Measurements from ENCODE around the gene UBE3B.

Gene UBE3B

GRCh38 chr12:109523071-109523470, 45.6 kb downstream of the UBE3B start:
- no peak for TF ChIP-seq CTCF (IDR thresholded peaks at IDR 0.05)
- Histone ChIP-seq H3K9me3 (ENCODE audit: control insufficient read depth, low read length) (no peaks in the 10 kb centered on the region), H3K27ac (no peak overlapping the region), H2AFZ (no peak overlapping the region), H3K27me3 (ENCODE audit: control insufficient read depth, insufficient read depth, low read length) (no peaks in the 10 kb centered on the region), H3K4me1 (no peaks in the 10 kb centered on the region), H3K4me2 (ENCODE audit: low read length) (no peak overlapping the region), H3K9ac (no peak overlapping the region), H3K79me2 (no peaks in the 10 kb centered on the region), H3K4me3 (ENCODE audit: low read depth, low read length) (no peak overlapping the region), H3K36me3 (ENCODE audit: control insufficient read depth, insufficient read depth, low read length) (no peaks in the 10 kb centered on the region)

GRCh38 chr12:109523504-109523903, 46.1 kb downstream of the UBE3B start:
- Histone ChIP-seq H3K36me3 (ENCODE audit: control insufficient read depth, insufficient read depth, low read length) (no peaks in the 10 kb centered on the region), H3K4me2 (ENCODE audit: low read length) (no peak overlapping the region), H3K79me2 (no peaks in the 10 kb centered on the region), H3K9me3 (ENCODE audit: control insufficient read depth, low read length) (no peaks in the 10 kb centered on the region), H3K4me1 (no peaks in the 10 kb centered on the region), H3K27me3 (ENCODE audit: control insufficient read depth, insufficient read depth, low read length) (no peaks in the 10 kb centered on the region), H3K9ac (no peak overlapping the region), H3K27ac (no peak overlapping the region), H2AFZ (no peak overlapping the region), H3K4me3 (ENCODE audit: low read depth, low read length) (no peak overlapping the region)
- TF ChIP-seq CTCF (IDR thresholded peaks at IDR 0.05): no peak

GRCh38 chr12:109524466-109525278, 47.2 kb downstream of the UBE3B start:
- Histone ChIP-seq H3K79me2 (no peaks in the 10 kb centered on the region), H3K4me1 (no peaks in the 10 kb centered on the region), H3K36me3 (ENCODE audit: control insufficient read depth, insufficient read depth, low read length) (no peaks in the 10 kb centered on the region), H3K27ac (no peak overlapping the region), H3K9me3 (ENCODE audit: control insufficient read depth, low read length) (no peaks in the 10 kb centered on the region), H2AFZ (no peak overlapping the region), H3K4me3 (ENCODE audit: low read depth, low read length) (no peak overlapping the region), H3K27me3 (ENCODE audit: control insufficient read depth, insufficient read depth, low read length) (no peaks in the 10 kb centered on the region), H3K4me2 (ENCODE audit: low read length) (no peak overlapping the region), H3K9ac (no peak overlapping the region)
- no peak for TF ChIP-seq CTCF (IDR thresholded peaks at IDR 0.05)

GRCh38 chr12:109525279-109525585, 47.8 kb downstream of the UBE3B start:
- H3K79me2 ChIP-seq: no peaks in the 10 kb centered on the region
- no peak overlapping the region for H3K27ac ChIP-seq
- H3K4me3 ChIP-seq (ENCODE audit: low read depth, low read length): no peak overlapping the region
- no peak overlapping the region for H2AFZ ChIP-seq
- no peak overlapping the region for H3K4me2 ChIP-seq (ENCODE audit: low read length)
- H3K9me3 ChIP-seq (ENCODE audit: control insufficient read depth, low read length): no peaks in the 10 kb centered on the region
- no peaks in the 10 kb centered on the region for H3K4me1 ChIP-seq
- no peak for TF ChIP-seq CTCF (IDR thresholded peaks at IDR 0.05)
- no peak overlapping the region for H3K9ac ChIP-seq
- no peaks in the 10 kb centered on the region for H3K27me3 ChIP-seq (ENCODE audit: control insufficient read depth, insufficient read depth, low read length)
- no peaks in the 10 kb centered on the region for H3K36me3 ChIP-seq (ENCODE audit: control insufficient read depth, insufficient read depth, low read length)

- no peak overlapping the region for H3K27ac ChIP-seq
Observed at GRCh38 chr12:109527489-109528123, 50.2 kb downstream of the UBE3B start.

More at GRCh38 chr12:109527489-109528123, 50.2 kb downstream of the UBE3B start:
- no peaks in the 10 kb centered on the region for H3K27me3 ChIP-seq (ENCODE audit: control insufficient read depth, insufficient read depth, low read length)
- no peak overlapping the region for H3K9ac ChIP-seq
- no peak for TF ChIP-seq CTCF (IDR thresholded peaks at IDR 0.05)
- H3K9me3 ChIP-seq (ENCODE audit: control insufficient read depth, low read length): no peaks in the 10 kb centered on the region
- H3K36me3 ChIP-seq (ENCODE audit: control insufficient read depth, insufficient read depth, low read length): no peaks in the 10 kb centered on the region
- H3K4me2 ChIP-seq (ENCODE audit: low read length): no peak overlapping the region
- no peak overlapping the region for H3K4me3 ChIP-seq (ENCODE audit: low read depth, low read length)
- no peaks in the 10 kb centered on the region for H3K4me1 ChIP-seq
- H2AFZ ChIP-seq: no peak overlapping the region
- no peaks in the 10 kb centered on the region for H3K79me2 ChIP-seq
